Osteoblast (primary cell): Measurements from ENCODE around the gene POLR3K. TPM values are rescaled to one million over a fixed set of nuclear protein-coding genes. Genes with fewer than 3 reads are reported as not detected.
A peak's percentile ranks its signal among the peaks of the same experiment; 100 is the strongest.

Source experiments
- DNase-seq: peaks from one replicate; pipeline ENCODE4 v3.0.0; 2011; ENCODE audit warnings: low spot score, mixed read lengths; ENCODE audit not compliant: insufficient read length; ENCODE audit errors: missing footprints
- H2AFZ ChIP-seq: 2 replicates; pipeline ENCODE4 v1.6.0; 2011; ENCODE audit warnings: mild to moderate bottlenecking, low read length
- H3K27ac ChIP-seq: 2 replicates; pipeline ENCODE4 v1.5.1; 2011; ENCODE audit warnings: mild to moderate bottlenecking, low read depth, low read length, moderate library complexity
- H3K27me3 ChIP-seq: 2 replicates; pipeline ENCODE4 v1.6.0; 2012; ENCODE audit warnings: mild to moderate bottlenecking, control low read depth, inconsistent platforms, low read length, moderate library complexity; ENCODE audit not compliant: insufficient read depth
- H3K36me3 ChIP-seq: 2 replicates; pipeline ENCODE4 v1.5.1; 2011; ENCODE audit warnings: mild to moderate bottlenecking, low read length, control low read depth, moderate library complexity; ENCODE audit not compliant: insufficient read depth
- H3K4me1 ChIP-seq: 2 replicates; pipeline ENCODE4 v1.5.1; 2011; ENCODE audit warnings: mild to moderate bottlenecking, low read length, control low read depth, moderate library complexity; ENCODE audit not compliant: insufficient read depth
- H3K4me2 ChIP-seq: 2 replicates; pipeline ENCODE4 v1.6.0; 2011; ENCODE audit warnings: mild to moderate bottlenecking, low read length; ENCODE audit not compliant: insufficient read depth
- H3K4me3 ChIP-seq: fragments of 200-600 bp; sonication (generic); 3 replicates; pipeline ENCODE4 v1.5.1; 2012; ENCODE audit warnings: mild to moderate bottlenecking, low read length, inconsistent platforms; ENCODE audit not compliant: insufficient read depth
- H3K79me2 ChIP-seq: 2 replicates; pipeline ENCODE4 v1.6.0; 2012; ENCODE audit warnings: mild to moderate bottlenecking, low read length, control low read depth, inconsistent platforms; ENCODE audit not compliant: insufficient read depth
- H3K9me3 ChIP-seq: 2 replicates; pipeline ENCODE4 v1.5.1; 2011; ENCODE audit warnings: low read depth, low read length, control low read depth
- H4K20me1 ChIP-seq: 2 replicates; pipeline ENCODE4 v1.6.0; 2012; ENCODE audit warnings: mild to moderate bottlenecking, low read length, control low read depth; ENCODE audit not compliant: insufficient read depth
- total RNA-seq: library from RNA; depleted of rRNA; stranded (reverse); fragments of >200 nt; gene quantifications from 2 replicates; pipeline ENCODE4 v1.2.3, GENCODE V29; 2012
- TF ChIP-seq, protein P1 (sequence below): IDR thresholded peaks from 2 replicates; pipeline ENCODE4 v1.5.1; 2011; ENCODE audit warnings: mild to moderate bottlenecking, low read depth, low read length, moderate library complexity; ENCODE audit errors: extremely low read depth

The POLR3K gene
- total RNA-seq, 1 donor: 1.4 TPM

DNA sequence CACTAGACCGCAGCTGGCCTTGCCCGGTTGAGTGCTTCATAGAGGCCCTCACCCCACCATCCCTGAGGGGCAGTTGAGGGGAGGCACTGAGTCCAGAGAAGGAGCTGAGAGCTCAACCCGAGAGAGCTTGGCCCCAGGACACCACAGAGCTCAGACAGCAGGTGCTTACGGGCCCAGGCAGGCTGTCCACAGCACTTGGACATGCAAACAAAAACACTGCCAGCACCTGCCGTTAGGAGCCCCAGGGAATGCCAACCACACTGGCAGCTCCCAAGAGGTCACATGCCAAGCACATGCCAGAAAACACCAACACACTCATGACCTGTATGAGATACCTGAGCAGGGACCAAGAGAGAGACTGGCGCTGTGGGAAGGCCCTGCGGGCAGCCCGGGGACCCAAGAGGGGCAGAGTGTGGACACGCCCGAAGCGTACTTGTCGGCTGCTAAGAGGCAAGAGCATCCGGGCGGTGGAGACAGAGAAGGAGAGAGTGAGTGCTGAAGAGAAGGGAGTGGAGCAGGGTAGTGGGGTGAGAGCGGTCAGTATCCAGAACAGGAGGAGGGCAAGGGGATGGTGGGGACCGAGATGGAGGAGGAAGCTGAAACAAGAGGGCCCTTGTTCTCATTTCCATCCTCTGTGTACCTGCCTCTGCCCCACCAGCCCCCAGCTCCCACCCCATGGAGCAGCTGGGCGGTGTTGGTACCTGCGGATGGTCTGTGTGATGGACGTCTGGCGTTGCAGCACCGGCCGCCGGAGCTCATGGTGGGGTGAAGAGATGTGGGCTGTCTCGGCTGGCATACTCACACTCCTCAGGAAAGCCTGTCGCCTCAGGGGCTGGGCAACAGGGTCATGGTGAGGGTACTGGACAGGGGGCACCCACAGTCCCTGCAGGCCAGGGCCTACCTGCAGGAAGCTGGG lies 10.8 kb upstream of the POLR3K start:
- TF ChIP-seq, protein P1, sequence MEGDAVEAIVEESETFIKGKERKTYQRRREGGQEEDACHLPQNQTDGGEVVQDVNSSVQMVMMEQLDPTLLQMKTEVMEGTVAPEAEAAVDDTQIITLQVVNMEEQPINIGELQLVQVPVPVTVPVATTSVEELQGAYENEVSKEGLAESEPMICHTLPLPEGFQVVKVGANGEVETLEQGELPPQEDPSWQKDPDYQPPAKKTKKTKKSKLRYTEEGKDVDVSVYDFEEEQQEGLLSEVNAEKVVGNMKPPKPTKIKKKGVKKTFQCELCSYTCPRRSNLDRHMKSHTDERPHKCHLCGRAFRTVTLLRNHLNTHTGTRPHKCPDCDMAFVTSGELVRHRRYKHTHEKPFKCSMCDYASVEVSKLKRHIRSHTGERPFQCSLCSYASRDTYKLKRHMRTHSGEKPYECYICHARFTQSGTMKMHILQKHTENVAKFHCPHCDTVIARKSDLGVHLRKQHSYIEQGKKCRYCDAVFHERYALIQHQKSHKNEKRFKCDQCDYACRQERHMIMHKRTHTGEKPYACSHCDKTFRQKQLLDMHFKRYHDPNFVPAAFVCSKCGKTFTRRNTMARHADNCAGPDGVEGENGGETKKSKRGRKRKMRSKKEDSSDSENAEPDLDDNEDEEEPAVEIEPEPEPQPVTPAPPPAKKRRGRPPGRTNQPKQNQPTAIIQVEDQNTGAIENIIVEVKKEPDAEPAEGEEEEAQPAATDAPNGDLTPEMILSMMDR: no peak

DNA sequence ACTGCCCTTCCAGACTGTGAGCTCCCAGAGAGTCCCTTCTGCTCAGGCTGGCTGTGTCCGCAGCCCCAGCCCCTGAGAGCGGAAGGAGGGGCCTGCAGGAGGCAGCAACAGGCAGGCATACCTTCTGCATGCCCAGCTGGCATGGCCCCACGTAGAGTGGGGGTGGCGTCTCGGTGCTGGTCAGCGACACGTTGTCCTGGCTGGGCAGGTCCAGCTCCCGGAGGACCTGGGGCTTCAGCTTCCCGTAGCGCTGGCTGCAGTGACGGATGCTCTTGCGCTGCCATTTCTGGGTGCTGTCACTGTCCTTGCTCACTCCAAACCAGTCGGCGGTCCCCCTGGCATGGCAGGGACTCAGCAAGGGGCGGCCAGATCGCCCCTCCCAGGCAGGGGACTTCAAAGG lies 10.1 kb upstream of the POLR3K start:
- TF ChIP-seq, protein P1: no peak

More for the DNA sequence above, 10.8 kb upstream of the POLR3K start:
- Histone ChIP-seq H3K4me3 (no peak overlapping the region), H4K20me1 (peaks cover 56% of the 10 kb centered on the region), H3K79me2 (peaks cover 58% of the 10 kb centered on the region), H2AFZ (no peak overlapping the region), H3K36me3 (peaks cover 47% of the 10 kb centered on the region), H3K27ac (no peak overlapping the region), H3K9me3 (no peaks in the 10 kb centered on the region), H3K4me1 (peaks cover 9% of the 10 kb centered on the region), H3K27me3 (no peaks in the 10 kb centered on the region), H3K4me2 (no peak overlapping the region)
- DNase-seq: peak; percentile 80

DNA sequence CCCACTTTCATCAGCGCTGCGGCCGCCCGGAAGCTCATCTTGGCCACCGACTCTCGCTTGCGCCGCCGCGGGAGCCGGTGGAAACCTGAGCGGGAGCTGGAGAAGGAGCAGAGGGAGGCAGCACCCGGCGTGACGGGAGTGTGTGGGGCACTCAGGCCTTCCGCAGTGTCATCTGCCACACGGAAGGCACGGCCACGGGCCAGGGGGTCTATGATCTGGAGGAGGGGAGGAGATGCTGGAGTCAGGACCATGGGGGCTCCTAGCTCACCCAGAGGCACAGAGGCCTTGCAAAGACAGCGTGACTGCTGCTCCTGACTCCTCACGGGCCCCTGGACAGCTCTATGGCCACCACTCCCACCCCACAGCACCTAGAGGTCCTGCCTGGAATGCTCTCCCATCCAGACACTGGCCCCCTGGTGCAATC lies 9.6 kb upstream of the POLR3K start:
- Histone ChIP-seq H3K4me1 (no peaks in the 10 kb centered on the region), H2AFZ (no peak overlapping the region), H3K4me3 (no peak overlapping the region), H3K27ac (no peak overlapping the region), H4K20me1 (peaks cover 47% of the 10 kb centered on the region), H3K9me3 (no peaks in the 10 kb centered on the region), H3K27me3 (no peaks in the 10 kb centered on the region), H3K79me2 (peaks cover 47% of the 10 kb centered on the region), H3K4me2 (no peak overlapping the region), H3K36me3 (peaks cover 59% of the 10 kb centered on the region)
- peak; percentile 69 for DNase-seq
- TF ChIP-seq, protein P1: no peak

More for the DNA sequence above, 10.1 kb upstream of the POLR3K start:
- no peak overlapping the region for H2AFZ ChIP-seq
- peak; percentile 49 for DNase-seq
- H3K36me3 ChIP-seq: peaks cover 54% of the 10 kb centered on the region
- H3K27me3 ChIP-seq: no peaks in the 10 kb centered on the region
- H3K9me3 ChIP-seq: no peaks in the 10 kb centered on the region
- H3K27ac ChIP-seq: no peak overlapping the region
- peaks cover 4% of the 10 kb centered on the region for H3K4me1 ChIP-seq
- H4K20me1 ChIP-seq: peaks cover 48% of the 10 kb centered on the region
- H3K4me3 ChIP-seq: no peak overlapping the region
- no peak overlapping the region for H3K4me2 ChIP-seq
- peaks cover 50% of the 10 kb centered on the region for H3K79me2 ChIP-seq

DNA sequence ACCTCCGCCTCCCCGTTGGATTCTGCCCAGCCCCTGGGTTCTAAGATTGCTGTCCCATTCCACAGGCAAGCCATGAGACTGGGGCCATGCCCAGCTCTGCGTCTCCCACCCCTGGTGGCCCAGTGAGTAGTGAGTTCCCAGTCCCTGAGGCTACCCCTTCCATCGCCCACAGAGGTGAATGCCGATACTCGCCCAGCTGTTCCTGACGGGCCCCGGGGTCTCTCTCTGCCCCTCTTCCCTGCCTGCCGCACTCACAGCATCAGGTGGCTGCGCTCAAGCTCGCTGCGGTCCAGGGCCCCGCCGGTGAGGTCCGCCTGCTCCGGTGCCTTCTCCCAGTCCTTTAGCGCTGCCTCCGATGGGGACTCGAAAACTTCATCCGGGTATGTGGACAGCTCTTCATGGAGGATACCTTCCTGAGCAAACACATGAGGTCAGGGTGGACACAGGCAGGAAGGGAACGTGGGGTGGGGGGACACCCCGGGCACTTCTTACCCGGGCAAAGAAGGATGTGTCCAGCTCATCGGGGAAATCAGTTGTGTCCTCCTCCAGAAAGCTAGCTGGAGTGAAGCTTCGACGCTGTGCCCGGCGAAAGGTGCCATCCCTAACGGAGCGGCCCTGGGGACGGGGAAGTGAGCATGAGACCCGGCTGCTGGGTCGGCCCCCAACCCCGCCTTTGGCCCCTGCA lies 9.0 kb upstream of the POLR3K start:
- peaks cover 62% of the 10 kb centered on the region for H3K36me3 ChIP-seq
- H2AFZ ChIP-seq: no peak overlapping the region
- H3K27me3 ChIP-seq: no peaks in the 10 kb centered on the region
- peaks cover 41% of the 10 kb centered on the region for H3K79me2 ChIP-seq
- no peaks in the 10 kb centered on the region for H3K4me1 ChIP-seq
- no peak overlapping the region for H3K4me3 ChIP-seq
- DNase-seq: peak; percentile 85
- peaks cover 46% of the 10 kb centered on the region for H4K20me1 ChIP-seq
- H3K4me2 ChIP-seq: no peak overlapping the region
- no peaks in the 10 kb centered on the region for H3K9me3 ChIP-seq
- H3K27ac ChIP-seq: no peak overlapping the region
- TF ChIP-seq, protein P1: no peak
